Suprapubic skin (tissue), 3 donors: Measurements from ENCODE around the gene ACO2.
"Not testable (repeated sequence)": the region's sequence is repeated elsewhere in the genome, so short reads cannot be mapped to it uniquely, and the experiment has no call there.

ENCODE experiments used
- EP300 ChIP-seq: sonication (generic); formaldehyde crosslinking; IDR thresholded peaks from one replicate; pipeline ENCODE4 v1.6.1; 2017; ENCODE audit warnings: antibody characterized with exemption
- POLR2A ChIP-seq, 2 donors: fragments of 450-650 bp; IDR thresholded peaks; one replicate each; pipeline ENCODE4 v1.6.1; 2017; ENCODE audit warnings: antibody characterized with exemption in 2 of 2, mild to moderate bottlenecking in 2 of 2, moderate library complexity in 2 of 2
- TF ChIP-seq, protein P1 (sequence below), 2 donors: fragments of 200-600 bp in 1 of 2; fragments of 450-650 bp in 1 of 2; sonication (generic) in 1 of 2; IDR thresholded peaks; one replicate each; pipeline ENCODE4 v1.5.1; 2016 to 2019; ENCODE audit warnings: antibody characterized with exemption in 2 of 2, mild to moderate bottlenecking in 1 of 2, moderate library complexity in 1 of 2

DNA sequence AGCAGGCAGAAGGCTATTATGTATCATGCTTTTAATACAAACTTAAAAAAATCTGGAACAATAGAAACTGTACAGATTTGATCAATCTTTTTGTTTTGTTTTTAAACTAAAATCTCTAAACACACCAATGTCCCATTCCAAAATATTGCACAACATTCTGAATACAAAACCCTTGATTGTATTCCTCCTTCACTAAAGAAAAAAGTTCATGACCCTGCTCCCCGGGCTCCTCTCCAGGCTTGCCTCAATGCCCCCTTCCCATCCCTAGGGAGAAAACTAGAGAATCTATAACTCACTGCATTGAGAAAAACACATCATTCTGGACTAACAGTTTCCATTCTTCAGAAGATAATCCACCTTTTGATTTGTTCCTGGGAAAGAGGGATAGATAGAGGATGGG lies 35.4 kb upstream of the ACO2 start:
- TF ChIP-seq, protein P1, sequence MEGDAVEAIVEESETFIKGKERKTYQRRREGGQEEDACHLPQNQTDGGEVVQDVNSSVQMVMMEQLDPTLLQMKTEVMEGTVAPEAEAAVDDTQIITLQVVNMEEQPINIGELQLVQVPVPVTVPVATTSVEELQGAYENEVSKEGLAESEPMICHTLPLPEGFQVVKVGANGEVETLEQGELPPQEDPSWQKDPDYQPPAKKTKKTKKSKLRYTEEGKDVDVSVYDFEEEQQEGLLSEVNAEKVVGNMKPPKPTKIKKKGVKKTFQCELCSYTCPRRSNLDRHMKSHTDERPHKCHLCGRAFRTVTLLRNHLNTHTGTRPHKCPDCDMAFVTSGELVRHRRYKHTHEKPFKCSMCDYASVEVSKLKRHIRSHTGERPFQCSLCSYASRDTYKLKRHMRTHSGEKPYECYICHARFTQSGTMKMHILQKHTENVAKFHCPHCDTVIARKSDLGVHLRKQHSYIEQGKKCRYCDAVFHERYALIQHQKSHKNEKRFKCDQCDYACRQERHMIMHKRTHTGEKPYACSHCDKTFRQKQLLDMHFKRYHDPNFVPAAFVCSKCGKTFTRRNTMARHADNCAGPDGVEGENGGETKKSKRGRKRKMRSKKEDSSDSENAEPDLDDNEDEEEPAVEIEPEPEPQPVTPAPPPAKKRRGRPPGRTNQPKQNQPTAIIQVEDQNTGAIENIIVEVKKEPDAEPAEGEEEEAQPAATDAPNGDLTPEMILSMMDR (IDR thresholded peaks at IDR 0.05) = not testable (repeated sequence)
- TF ChIP-seq POLR2A (IDR thresholded peaks at IDR 0.05); EP300: not testable (repeated sequence)
